Heart right ventricle (tissue), 16 donors: Measurements from ENCODE around the gene RPS27. TPM values are rescaled to one million over a fixed set of nuclear protein-coding genes. Genes with fewer than 3 reads are reported as not detected.

Source experiments
- ATAC-seq, 8 donors: fragments of 200-7000 bp; cut with Tn5 transposase; one replicate each; pipeline ENCODE4 v1.9.1; 2020; ENCODE audit warnings: mild to moderate bottlenecking in 8 of 8, moderate library complexity in 8 of 8, moderate number of reproducible peaks in 1 of 8
- DNase-seq, 2 donors: peaks; one replicate each; pipeline ENCODE4 v3.0.0-alpha.2; 2020
- H3K27ac ChIP-seq, 10 donors: fragments of 200-600 bp; sonication (generic) in 2 of 10; one replicate each; pipeline versions ENCODE4 v1.5.0 to v1.8.0; 2020 to 2022; ENCODE audit warnings: mild to moderate bottlenecking in 3 of 10
- H3K27me3 ChIP-seq, 7 donors: fragments of 200-600 bp; one replicate each; pipeline ENCODE4 v1.8.0; 2021 to 2022; ENCODE audit warnings: mild to moderate bottlenecking in 2 of 7
- H3K36me3 ChIP-seq, 9 donors: fragments of 200-600 bp; sonication (generic) in 1 of 9; one replicate each; pipeline versions ENCODE4 v1.5.0 to v1.8.0; 2020 to 2022; ENCODE audit warnings: mild to moderate bottlenecking in 2 of 9
- H3K4me1 ChIP-seq, 9 donors: fragments of 200-600 bp; sonication (generic) in 1 of 9; one replicate each; pipeline versions ENCODE4 v1.5.0 to v1.8.0; 2020 to 2022; ENCODE audit warnings: mild to moderate bottlenecking in 4 of 9
- H3K4me3 ChIP-seq, 10 donors: fragments of 200-600 bp; sonication (generic) in 2 of 10; one replicate each; pipeline versions ENCODE4 v1.5.0 to v1.8.0; 2020 to 2022; ENCODE audit warnings: mild to moderate bottlenecking in 7 of 10, moderate library complexity in 2 of 10
- H3K9me3 ChIP-seq, 11 donors: fragments of 200-600 bp in 10 of 11; sonication (generic) in 2 of 11; one replicate each; pipeline versions ENCODE4 v1.5.0 to v1.8.0; 2013 to 2022; ENCODE audit warnings: mild to moderate bottlenecking in 2 of 11, control low read depth in 1 of 11, moderate library complexity in 1 of 11
- WGBS, 2 donors: extraction: QIAGEN DNeasy Blood & Tissue Kit; methylation state at CpG; one replicate each; pipeline ENCODE4 v1.1.7; 2013; ENCODE audit warnings: inconsistent platforms in 1 of 2; 5-methylcytosine and 5-hydroxymethylcytosine counted together
- intact Hi-C, 10 donors: fragments of 100-400 bp; cut with DNase I; formaldehyde crosslinking; loops; one replicate each; pipeline versions ENCODE4 v1.11.1 to v1.14.2; 2022
- polyA plus RNA-seq, 2 donors: library from polyadenylated mRNA; stranded (reverse); fragments of 200-250 nt; gene quantifications; one replicate each; pipeline ENCODE4 v1.2.3, GENCODE V29; 2013
- total RNA-seq, 10 donors: library from RNA; stranded (reverse); fragmentation: NEBNext Ultra II Directional in 3 of 10; extraction: Animal tissue kit (Norgen Biotek cat#: 25700) in 3 of 10; gene quantifications; one replicate each; pipeline versions ENCODE4 v1.2.1 to v1.2.4, GENCODE V29; 2021 to 2023
- TF ChIP-seq, protein P1 (sequence below), 9 donors: fragments of 200-600 bp; sonication (generic) in 2 of 9; IDR thresholded peaks; one replicate each; pipeline versions ENCODE4 v1.5.0 to v1.8.0; 2021 to 2022; ENCODE audit warnings: antibody characterized with exemption in 9 of 9, mild to moderate bottlenecking in 5 of 9, moderate library complexity in 1 of 9
- donor health status: Arrhythmogenic right ventricular cardiomyopathy.
- donor health status: ischemic (EF 13 %, LVEDD 7.1; RV severe dilation, severe dysfunction).
- donor health status: healthy with polysubstance abuse.
- donor health status: DM: no; HTN: yes; CAD: no.
- donor health status: DM: no; HTN: no; CAD: no.
- donor health status: ischemic (EF 25% LVEDD 6.9; RV normal size, moderate dysfunction).
- donor health status: ischemic (EF 25% LVEDD 5.7; RV mildly dilated, moderate dysfunction).
- donor health status: healthy.
- donor health status: DM: yes; HTN: yes; CAD: no.
- donor health status: Ischemic cardiomyopathy.
- donor health status: ischemic (EF 35%, LVEDD 5.7; RV mildly dilated, moderate dysfunction).
- donor health status: nonischemic (EF 11% LVEDD 7.7; RV severe dilation, severe dysfunction).
- donor health status: DM: yes; HTN: yes; CAD: no.
- donor health status: PGD.
- donor health status: ischemic (EF 29% LVEDD 5.4; RV normal size, mild dysfunction).
- donor health status: nonischemic (EF 23%, LVEDD 6.1; RV moderate dilation, normal function).

RPS27 gene
- total and polyA plus RNA-seq, 12 donors, result 586 to 8,165 (median 744) TPM

DNA sequence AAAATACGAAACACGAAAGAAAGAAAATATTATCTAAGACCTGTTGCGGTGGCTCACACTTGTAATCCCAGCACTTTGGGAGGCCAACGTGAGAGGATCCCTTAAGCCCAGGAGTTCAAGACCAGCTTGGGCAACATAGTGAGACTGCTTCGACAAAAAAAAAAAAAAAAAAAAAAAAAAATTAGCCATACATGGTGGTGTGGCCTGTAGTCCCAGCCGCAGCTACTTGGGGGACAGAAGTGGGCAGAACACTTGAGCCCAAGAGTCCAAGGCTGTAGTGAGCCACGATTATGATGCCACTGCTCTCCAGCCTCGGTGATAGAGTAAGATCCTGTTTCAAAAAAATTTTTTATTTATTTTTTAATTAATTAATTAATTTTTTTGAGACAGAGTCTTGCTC lies 2.9 kb upstream of the RPS27 start:
- ATAC-seq, result no peak
- WGBS, 2 donors, result 92% methylated on average over 7 to 8 of the region's 8 CpGs
- Histone ChIP-seq H3K4me3 (no peak overlapping the region), H3K27me3 (no peaks in the 10 kb centered on the region), H3K9me3 (no peaks in the 10 kb centered on the region), H3K4me1 (peaks cover 12 to 58% (median 41%) of the 10 kb centered on the region in 9 donors), H3K36me3 (peaks cover 0 to 28% (median 3%) of the 10 kb centered on the region in 9 donors), H3K27ac (peak overlapping the region in 1 of 10 donors; percentile 89)
- TF ChIP-seq, protein P1, sequence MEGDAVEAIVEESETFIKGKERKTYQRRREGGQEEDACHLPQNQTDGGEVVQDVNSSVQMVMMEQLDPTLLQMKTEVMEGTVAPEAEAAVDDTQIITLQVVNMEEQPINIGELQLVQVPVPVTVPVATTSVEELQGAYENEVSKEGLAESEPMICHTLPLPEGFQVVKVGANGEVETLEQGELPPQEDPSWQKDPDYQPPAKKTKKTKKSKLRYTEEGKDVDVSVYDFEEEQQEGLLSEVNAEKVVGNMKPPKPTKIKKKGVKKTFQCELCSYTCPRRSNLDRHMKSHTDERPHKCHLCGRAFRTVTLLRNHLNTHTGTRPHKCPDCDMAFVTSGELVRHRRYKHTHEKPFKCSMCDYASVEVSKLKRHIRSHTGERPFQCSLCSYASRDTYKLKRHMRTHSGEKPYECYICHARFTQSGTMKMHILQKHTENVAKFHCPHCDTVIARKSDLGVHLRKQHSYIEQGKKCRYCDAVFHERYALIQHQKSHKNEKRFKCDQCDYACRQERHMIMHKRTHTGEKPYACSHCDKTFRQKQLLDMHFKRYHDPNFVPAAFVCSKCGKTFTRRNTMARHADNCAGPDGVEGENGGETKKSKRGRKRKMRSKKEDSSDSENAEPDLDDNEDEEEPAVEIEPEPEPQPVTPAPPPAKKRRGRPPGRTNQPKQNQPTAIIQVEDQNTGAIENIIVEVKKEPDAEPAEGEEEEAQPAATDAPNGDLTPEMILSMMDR (IDR thresholded peaks at IDR 0.05), result no peak
- intact Hi-C loops, result loop anchor here (2.0 to 10.0 kb wide), 8 partner anchors 190 to 480 kb away; partner anchors contain the start of genes NPR1 (in 8 of the 10) and ILF2 (in 3 of the 10)
- no peak for DNase-seq

DNA sequence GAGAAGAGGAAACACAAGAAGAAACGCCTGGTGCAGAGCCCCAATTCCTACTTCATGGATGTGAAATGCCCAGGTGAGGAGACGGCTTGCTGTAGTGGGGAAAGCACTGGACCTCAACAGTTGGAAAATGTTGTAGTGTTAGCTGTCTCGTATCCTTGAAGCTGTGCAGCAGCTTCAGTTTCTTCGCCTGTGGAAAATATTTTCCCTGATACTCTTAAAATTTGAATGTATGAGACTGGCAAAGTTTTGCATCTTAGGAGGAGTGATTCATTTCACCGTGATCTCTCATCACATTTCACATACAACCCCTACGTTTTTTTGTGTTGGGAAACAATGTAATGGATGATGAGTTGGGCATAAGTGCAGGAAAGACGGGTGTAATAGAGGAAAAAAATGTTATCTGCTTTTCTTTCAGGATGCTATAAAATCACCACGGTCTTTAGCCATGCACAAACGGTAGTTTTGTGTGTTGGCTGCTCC lies 629 bp downstream of the RPS27 start:
- Histone ChIP-seq H3K4me1 (peaks cover 4 to 55% (median 39%) of the 10 kb centered on the region in 9 donors), H3K27me3 (no peaks in the 10 kb centered on the region), H3K36me3 (peaks cover 0 to 49% (median 20%) of the 10 kb centered on the region in 9 donors), H3K4me3 (peak overlapping the region; percentile 67 to 90 (median 81)), H3K27ac (peak overlapping the region; percentile 84 to 98 (median 92)), H3K9me3 (no peaks in the 10 kb centered on the region)
- intact Hi-C loops, result loop anchor here in 3 of 10 donors (5.0 to 10.0 kb wide), 5 partner anchors 186 to 284 kb away; partner anchors contain the start of gene HAX1 (in 2 of the 3)
- TF ChIP-seq, protein P1 (IDR thresholded peaks at IDR 0.05), result no peak
- WGBS, 2 donors, result 7 to 10% methylated on average over 9 of the region's 9 CpGs
- ATAC-seq (no peak), DNase-seq (no peak)

DNA sequence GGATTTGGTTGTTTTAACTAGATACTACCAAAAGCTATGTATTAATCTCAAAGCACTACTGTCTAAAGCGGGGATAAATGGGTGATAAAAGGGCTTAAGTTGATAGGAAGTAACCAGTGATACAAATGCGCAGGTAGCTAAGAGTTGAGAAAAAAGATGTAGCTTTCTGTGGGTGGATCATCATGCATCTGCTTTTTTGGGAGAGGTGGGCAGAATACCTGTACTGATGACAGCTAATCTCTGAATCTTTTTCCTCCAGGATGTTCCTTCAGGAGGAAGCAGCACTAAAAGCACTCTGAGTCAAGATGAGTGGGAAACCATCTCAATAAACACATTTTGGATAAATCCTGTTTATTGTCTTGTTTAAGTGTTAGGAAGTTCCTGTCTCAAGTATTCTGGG lies 1.2 kb downstream of the RPS27 start:
- Histone ChIP-seq H3K27ac (peak overlapping the region in 7 of 10 donors; percentile 0 to 98 (median 93)), H3K4me3 (peak overlapping the region; percentile 67 to 90 (median 81)), H3K36me3 (peaks cover 0 to 52% (median 20%) of the 10 kb centered on the region in 9 donors), H3K27me3 (no peaks in the 10 kb centered on the region), H3K9me3 (no peaks in the 10 kb centered on the region), H3K4me1 (peaks cover 4 to 51% (median 34%) of the 10 kb centered on the region in 9 donors)
- TF ChIP-seq, protein P1 (IDR thresholded peaks at IDR 0.05), result no peak
- ATAC-seq (no peak), DNase-seq (no peak)
- WGBS, 2 donors, result 89 to 91% methylated on average over 2 of the region's 2 CpGs
- intact Hi-C loops, result loop anchor here in 3 of 10 donors (5.0 to 10.0 kb wide), 5 partner anchors 185 to 283 kb away; partner anchors contain the start of gene HAX1 (in 2 of the 3)

DNA sequence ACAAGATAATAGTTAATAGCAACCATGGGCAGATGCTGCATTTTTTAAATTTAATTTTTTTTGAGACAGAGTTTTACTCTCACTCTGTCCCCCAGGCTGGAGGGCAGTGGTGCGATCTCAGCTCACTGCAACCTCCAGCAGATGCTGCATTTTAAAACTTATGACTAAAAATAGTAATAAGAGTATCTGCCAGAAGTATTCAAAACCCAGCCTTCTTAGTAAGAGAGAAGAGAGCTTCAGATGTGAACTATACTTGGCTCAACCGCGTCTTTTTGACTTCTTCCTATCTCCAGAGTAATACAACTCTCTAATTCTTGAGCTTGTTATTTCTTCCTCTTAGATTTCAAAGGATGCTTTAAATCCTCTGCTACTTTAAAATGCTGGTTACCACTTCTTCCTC lies 4.6 kb downstream of the RPS27 start:
- ATAC-seq, result no peak

More for the DNA sequence above, 4.6 kb downstream of the RPS27 start:
- TF ChIP-seq, protein P1 (IDR thresholded peaks at IDR 0.05), result no peak
- WGBS, 2 donors, result 70 to 80% methylated on average over 3 of the region's 3 CpGs
- Histone ChIP-seq H3K36me3 (peaks cover 0 to 52% (median 20%) of the 10 kb centered on the region in 9 donors), H3K4me1 (peaks cover 4 to 40% (median 30%) of the 10 kb centered on the region in 9 donors), H3K9me3 (no peaks in the 10 kb centered on the region), H3K27me3 (no peaks in the 10 kb centered on the region), H3K4me3 (no peak overlapping the region), H3K27ac (no peak overlapping the region)
- intact Hi-C loops, result loop anchor here in 2 of 10 donors (10.0 kb wide), 3 partner anchors 190 to 280 kb away; partner anchors contain the start of gene HAX1 (in 1 of the 2)
- no peak for DNase-seq
